Thoracic aorta (tissue), 2 donors: ENCODE data around the gene PIP5K1C. TPM values are rescaled to one million over a fixed set of nuclear protein-coding genes. Genes with fewer than 3 reads are reported as not detected.
A peak's percentile ranks its signal among the peaks of the same experiment; 100 is the strongest.

Source experiments
- ATAC-seq: fragments of 150-250 bp; one replicate; pipeline ENCODE4 v1.8.0; 2017; ENCODE audit warnings: low read depth; ENCODE audit not compliant: insufficient number of reproducible peaks, low FRiP score
- DNase-seq: peaks from one replicate; pipeline ENCODE4 v3.0.0-alpha.2; 2020; ENCODE audit warnings: low spot score
- H3K27ac ChIP-seq, 2 donors: fragments of 200-600 bp; sonication (generic); 1 replicate in 1 of 2; 2 replicates in 1 of 2; pipeline ENCODE4 v1.5.1; 2016; ENCODE audit warnings: mild to moderate bottlenecking in 2 of 2, moderate library complexity in 2 of 2
- H3K27me3 ChIP-seq: fragments of 200-600 bp; sonication (generic); replicated peaks from 2 replicates; pipeline ENCODE4 v1.6.0; 2016; ENCODE audit warnings: mild to moderate bottlenecking; ENCODE audit not compliant: insufficient read depth
- H3K36me3 ChIP-seq: fragments of 200-600 bp; sonication (generic); one replicate; pipeline ENCODE4 v1.5.1; 2016
- H3K4me1 ChIP-seq, 2 donors: fragments of 200-600 bp; sonication (generic); 1 replicate in 1 of 2; 2 replicates in 1 of 2; pipeline versions ENCODE4 v1.5.1 to v1.6.0; 2016; ENCODE audit warnings: low read depth in 2 of 2, mild to moderate bottlenecking in 1 of 2; ENCODE audit not compliant: control insufficient read depth in 1 of 2
- H3K4me3 ChIP-seq: fragments of 200-600 bp; sonication (generic); 2 replicates; pipeline ENCODE4 v1.5.1; 2016; ENCODE audit warnings: mild to moderate bottlenecking
- H3K9me3 ChIP-seq: fragments of 200-600 bp; sonication (generic); 2 replicates; pipeline ENCODE4 v1.5.1; 2016
- total RNA-seq, 2 donors: library from RNA; depleted of rRNA; stranded (reverse); fragments of >200 nt; gene quantifications; one replicate each; pipeline versions ENCODE4 v1.1.0 to v1.2.3, GENCODE V29; 2016
- TF ChIP-seq, protein P1 (sequence below): fragments of 200-600 bp; sonication (generic); IDR thresholded peaks from one replicate; pipeline ENCODE4 v1.5.1; 2019; ENCODE audit warnings: antibody characterized with exemption

PIP5K1C gene
- total RNA-seq, 2 donors from 2014 or later: 82.6 to 84.5 TPM

DNA sequence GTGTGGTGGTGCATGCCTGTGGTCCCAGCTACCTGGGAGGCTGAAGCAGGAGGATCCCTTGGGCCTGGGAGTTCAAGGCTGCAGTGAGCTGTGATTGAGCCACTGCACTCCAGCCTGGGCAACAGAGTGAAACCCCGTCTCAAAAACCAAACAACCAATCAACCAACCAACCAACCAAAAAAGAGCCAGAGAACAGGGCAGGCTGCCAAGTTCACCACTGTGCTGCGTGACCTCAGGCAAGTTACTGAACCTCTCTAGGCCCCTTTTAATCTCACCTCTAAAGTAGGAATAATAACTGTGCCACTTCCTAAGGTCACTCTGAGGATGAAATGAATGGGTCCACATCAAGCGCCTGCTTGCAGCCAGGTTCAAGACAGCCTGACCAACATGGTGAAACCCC, 24.9 kb upstream of the PIP5K1C start:
- no peaks in the 10 kb centered on the region for H3K9me3 ChIP-seq
- H3K27me3 ChIP-seq: peaks cover 16% of the 10 kb centered on the region
- TF ChIP-seq, protein P1, sequence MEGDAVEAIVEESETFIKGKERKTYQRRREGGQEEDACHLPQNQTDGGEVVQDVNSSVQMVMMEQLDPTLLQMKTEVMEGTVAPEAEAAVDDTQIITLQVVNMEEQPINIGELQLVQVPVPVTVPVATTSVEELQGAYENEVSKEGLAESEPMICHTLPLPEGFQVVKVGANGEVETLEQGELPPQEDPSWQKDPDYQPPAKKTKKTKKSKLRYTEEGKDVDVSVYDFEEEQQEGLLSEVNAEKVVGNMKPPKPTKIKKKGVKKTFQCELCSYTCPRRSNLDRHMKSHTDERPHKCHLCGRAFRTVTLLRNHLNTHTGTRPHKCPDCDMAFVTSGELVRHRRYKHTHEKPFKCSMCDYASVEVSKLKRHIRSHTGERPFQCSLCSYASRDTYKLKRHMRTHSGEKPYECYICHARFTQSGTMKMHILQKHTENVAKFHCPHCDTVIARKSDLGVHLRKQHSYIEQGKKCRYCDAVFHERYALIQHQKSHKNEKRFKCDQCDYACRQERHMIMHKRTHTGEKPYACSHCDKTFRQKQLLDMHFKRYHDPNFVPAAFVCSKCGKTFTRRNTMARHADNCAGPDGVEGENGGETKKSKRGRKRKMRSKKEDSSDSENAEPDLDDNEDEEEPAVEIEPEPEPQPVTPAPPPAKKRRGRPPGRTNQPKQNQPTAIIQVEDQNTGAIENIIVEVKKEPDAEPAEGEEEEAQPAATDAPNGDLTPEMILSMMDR: no peak
- peaks cover 4 to 13% of the 10 kb centered on the region in 2 donors for H3K4me1 ChIP-seq
- DNase-seq (no peak), ATAC-seq (no peak)
- H3K36me3 ChIP-seq: no peaks in the 10 kb centered on the region
- no peak overlapping the region for H3K27ac ChIP-seq
- no peak overlapping the region for H3K4me3 ChIP-seq

DNA sequence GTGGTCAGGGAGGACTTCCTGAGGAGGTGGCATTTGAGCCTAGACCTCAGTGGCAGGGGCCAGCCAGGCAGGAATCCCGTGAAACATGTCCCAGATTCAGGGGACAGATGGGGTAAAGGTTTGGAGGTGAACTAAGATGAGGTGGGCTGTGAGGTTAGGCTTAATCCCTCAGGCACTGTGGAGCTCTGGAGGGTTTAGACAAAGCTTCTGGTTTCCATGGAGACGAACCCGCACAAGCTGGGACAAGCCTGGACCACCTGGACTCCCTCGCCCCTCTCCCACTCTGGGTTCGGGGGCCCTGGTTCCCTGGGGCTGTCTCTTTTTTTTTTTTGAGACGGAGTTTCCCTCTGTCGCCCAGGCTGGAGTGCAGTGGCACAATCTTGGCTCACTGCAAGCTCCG, 23.6 kb upstream of the PIP5K1C start:
- TF ChIP-seq, protein P1: no peak
- Histone ChIP-seq H3K27ac (no peak overlapping the region), H3K27me3 (peaks cover 16% of the 10 kb centered on the region), H3K9me3 (no peaks in the 10 kb centered on the region), H3K36me3 (no peaks in the 10 kb centered on the region), H3K4me3 (no peak overlapping the region), H3K4me1 (peaks cover 4 to 16% of the 10 kb centered on the region in 2 donors)
- no peak for ATAC-seq
- no peak for DNase-seq

DNA sequence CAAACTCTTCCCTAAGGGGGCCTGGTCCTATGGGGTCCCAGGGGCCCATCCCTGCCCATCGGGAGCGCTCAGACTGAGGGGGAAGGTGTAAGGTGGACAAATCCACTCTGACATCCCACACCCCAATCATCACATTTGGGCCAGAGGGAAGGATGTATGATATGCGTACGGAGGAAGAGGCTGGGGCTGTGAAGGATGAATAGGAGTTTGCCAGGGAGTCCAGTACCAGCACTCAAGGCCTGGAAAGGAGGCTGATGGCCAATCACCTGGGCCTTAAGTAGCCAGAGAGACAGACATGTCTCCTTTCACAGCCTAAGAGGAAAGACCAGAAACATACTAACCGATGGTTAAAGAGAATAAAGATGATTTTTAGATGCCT, 22.8 kb upstream of the PIP5K1C start:
- H3K4me1 ChIP-seq: peaks cover 4 to 21% of the 10 kb centered on the region in 2 donors
- no peak overlapping the region for H3K4me3 ChIP-seq
- TF ChIP-seq, protein P1: no peak
- no peak for DNase-seq
- no peaks in the 10 kb centered on the region for H3K9me3 ChIP-seq
- H3K27ac ChIP-seq: no peak overlapping the region
- no peak for ATAC-seq
- no peaks in the 10 kb centered on the region for H3K36me3 ChIP-seq
- peaks cover 16% of the 10 kb centered on the region for H3K27me3 ChIP-seq

DNA sequence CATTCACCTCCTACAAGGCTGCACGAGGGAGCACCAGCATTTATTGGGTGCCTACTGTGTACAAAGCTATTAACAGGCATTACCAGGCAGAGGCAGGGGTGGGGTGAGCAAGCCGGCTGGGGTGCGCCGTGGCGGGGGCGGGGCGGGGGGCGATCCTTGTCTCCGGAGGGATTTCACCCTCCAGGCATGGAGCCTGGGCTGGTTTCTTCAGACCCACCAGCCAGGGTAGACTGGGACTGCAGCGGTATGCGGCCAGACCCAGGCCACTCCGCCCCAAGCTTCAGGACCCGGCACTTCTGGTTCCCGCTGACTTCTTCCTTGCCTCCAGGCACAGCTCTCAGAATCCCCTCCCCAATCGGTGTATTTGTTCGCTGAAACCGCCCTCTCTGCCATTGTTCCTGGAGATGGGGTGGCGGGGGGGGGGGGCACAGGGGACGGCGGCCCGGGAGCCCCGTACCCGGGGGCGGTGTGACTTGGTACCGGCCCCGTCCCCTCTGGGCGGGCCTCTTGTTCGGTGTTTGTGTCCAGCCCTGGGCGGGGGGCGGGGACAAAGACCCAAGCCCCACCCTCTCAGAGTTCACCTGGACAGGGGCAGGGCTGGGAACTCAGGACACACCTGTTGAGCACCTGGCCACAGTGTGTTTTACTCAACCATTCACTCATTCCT, 22.3 kb upstream of the PIP5K1C start:
- Histone ChIP-seq H3K27me3 (peaks cover 16% of the 10 kb centered on the region), H3K27ac (no peak overlapping the region), H3K4me1 (peaks cover 4 to 21% of the 10 kb centered on the region in 2 donors), H3K36me3 (no peaks in the 10 kb centered on the region), H3K4me3 (no peak overlapping the region), H3K9me3 (no peaks in the 10 kb centered on the region)
- DNase-seq (no peak), ATAC-seq (no peak)
- TF ChIP-seq, protein P1: no peak

- no peak for ATAC-seq
- Histone ChIP-seq H3K27ac (no peak overlapping the region), H3K9me3 (no peaks in the 10 kb centered on the region), H3K27me3 (peaks cover 16% of the 10 kb centered on the region), H3K36me3 (no peaks in the 10 kb centered on the region), H3K4me3 (peak overlapping the region; percentile 48), H3K4me1 (peaks cover 4 to 21% of the 10 kb centered on the region in 2 donors)
- no peak for DNase-seq
- TF ChIP-seq, protein P1: no peak
Measured at GRCh38 chr19:3721887-3722442, 21.7 kb upstream of the PIP5K1C start.
